WTC11 (cell line): ENCODE results near the gene SLC35G2. TPM values are rescaled to one million over a fixed set of nuclear protein-coding genes. Genes with fewer than 3 reads are reported as not detected.

Experiments
- ATF1 ChIP-seq: sonication (generic); formaldehyde crosslinking; IDR thresholded peaks from 2 replicates; pipeline ENCODE4 v1.8.1; 2023; ENCODE audit warnings: mild to moderate bottlenecking, moderate library complexity, missing genetic modification reagents
- ATF2 ChIP-seq: sonication (generic); formaldehyde crosslinking; IDR thresholded peaks from 2 replicates; pipeline ENCODE4 v1.8.1; 2022; ENCODE audit warnings: low read depth, missing genetic modification reagents, borderline replicate concordance
- ATF6 ChIP-seq: sonication (generic); formaldehyde crosslinking; IDR thresholded peaks from 2 replicates; pipeline ENCODE4 v1.8.1; 2023; ENCODE audit warnings: mild to moderate bottlenecking, missing genetic modification reagents
- CREB1 ChIP-seq: sonication (generic); formaldehyde crosslinking; IDR thresholded peaks from 2 replicates; pipeline ENCODE4 v1.8.0; 2023; ENCODE audit warnings: mild to moderate bottlenecking, missing genetic modification reagents
- E2F1 ChIP-seq: sonication (generic); formaldehyde crosslinking; IDR thresholded peaks from 2 replicates; pipeline ENCODE4 v1.8.0; 2022; ENCODE audit warnings: mild to moderate bottlenecking, missing genetic modification reagents
- E2F5 ChIP-seq: sonication (generic); formaldehyde crosslinking; IDR thresholded peaks from 2 replicates; pipeline ENCODE4 v1.8.1; 2022; ENCODE audit warnings: mild to moderate bottlenecking, moderate library complexity, missing genetic modification reagents
- ELF4 ChIP-seq: sonication (generic); formaldehyde crosslinking; IDR thresholded peaks from 2 replicates; pipeline ENCODE4 v1.8.1; 2022; ENCODE audit warnings: low read depth, mild to moderate bottlenecking, moderate library complexity, missing genetic modification reagents
- ESRRA ChIP-seq: sonication (generic); formaldehyde crosslinking; IDR thresholded peaks from 2 replicates; pipeline ENCODE4 v1.8.1; 2022; ENCODE audit warnings: mild to moderate bottlenecking, missing genetic modification reagents, borderline replicate concordance
- ETV6 ChIP-seq: sonication (generic); formaldehyde crosslinking; IDR thresholded peaks from 2 replicates; pipeline ENCODE4 v1.8.1; 2022; ENCODE audit warnings: mild to moderate bottlenecking, missing genetic modification reagents
- FOXJ3 ChIP-seq: sonication (generic); formaldehyde crosslinking; IDR thresholded peaks from 2 replicates; pipeline ENCODE4 v1.9.0; 2021; ENCODE audit warnings: missing genetic modification reagents, mild to moderate bottlenecking, borderline replicate concordance
- GABPB1 ChIP-seq: sonication (generic); formaldehyde crosslinking; IDR thresholded peaks from 2 replicates; pipeline ENCODE4 v1.8.1; 2023; ENCODE audit warnings: mild to moderate bottlenecking, missing genetic modification reagents
- GRHL2 ChIP-seq: fragments of 250-450 bp; sonication (Bioruptor Pico); IDR thresholded peaks from 2 replicates; pipeline ENCODE4 v1.8.0; 2022; ENCODE audit warnings: mild to moderate bottlenecking, moderate library complexity; ENCODE audit not compliant: insufficient replicate concordance, severe bottlenecking
- IRF2 ChIP-seq: sonication (generic); formaldehyde crosslinking; IDR thresholded peaks from 2 replicates; pipeline ENCODE4 v1.8.0; 2022; ENCODE audit warnings: low read depth, missing genetic modification reagents, borderline replicate concordance
- JAZF1 ChIP-seq: fragments of 250-450 bp; sonication (Bioruptor Pico); IDR thresholded peaks from 2 replicates; pipeline ENCODE4 v1.9.0; 2021; ENCODE audit warnings: moderate library complexity, mild to moderate bottlenecking, inconsistent platforms
- KAT7 ChIP-seq: sonication (generic); formaldehyde crosslinking; IDR thresholded peaks from 2 replicates; pipeline ENCODE4 v1.8.1; 2023; ENCODE audit warnings: missing genetic modification reagents, mild to moderate bottlenecking, borderline replicate concordance
- MAX ChIP-seq: sonication (generic); formaldehyde crosslinking; IDR thresholded peaks from 2 replicates; pipeline ENCODE4 v1.8.0; 2022; ENCODE audit warnings: mild to moderate bottlenecking, missing genetic modification reagents
- MXD4 ChIP-seq: fragments of 250-450 bp; sonication (Bioruptor Pico); IDR thresholded peaks from 2 replicates; pipeline ENCODE4 v1.8.0; 2021; ENCODE audit warnings: mild to moderate bottlenecking, moderate library complexity, borderline replicate concordance
- MYBL2 ChIP-seq: sonication (generic); formaldehyde crosslinking; IDR thresholded peaks from 2 replicates; pipeline ENCODE4 v1.8.1; 2023; ENCODE audit warnings: mild to moderate bottlenecking, moderate library complexity, missing genetic modification reagents
- NFE2L1 ChIP-seq: sonication (generic); formaldehyde crosslinking; IDR thresholded peaks from 2 replicates; pipeline ENCODE4 v1.8.1; 2023; ENCODE audit warnings: missing genetic modification reagents
- PRDM15 ChIP-seq: sonication (generic); formaldehyde crosslinking; IDR thresholded peaks from 2 replicates; pipeline ENCODE4 v1.8.0; 2022; ENCODE audit warnings: missing genetic modification reagents
- PRRX2 ChIP-seq: fragments of 250-450 bp; sonication (Bioruptor Pico); IDR thresholded peaks from 2 replicates; pipeline ENCODE4 v1.8.0; 2021; ENCODE audit warnings: mild to moderate bottlenecking
- STAT6 ChIP-seq: sonication (generic); formaldehyde crosslinking; conservative IDR thresholded peaks from 2 replicates; pipeline ENCODE4 v1.8.1; 2023; ENCODE audit warnings: mild to moderate bottlenecking, low read depth, missing genetic modification reagents, moderate library complexity
- ZBTB21 ChIP-seq: sonication (generic); formaldehyde crosslinking; IDR thresholded peaks from 2 replicates; pipeline ENCODE4 v1.8.1; 2023; ENCODE audit warnings: mild to moderate bottlenecking, missing genetic modification reagents, borderline replicate concordance
- ZNF219 ChIP-seq: sonication (generic); formaldehyde crosslinking; IDR thresholded peaks from 2 replicates; pipeline ENCODE4 v1.8.0; 2023; ENCODE audit warnings: missing genetic modification reagents, mild to moderate bottlenecking, borderline replicate concordance
- ZNF416 ChIP-seq: fragments of 250-450 bp; sonication (Bioruptor Pico); IDR thresholded peaks from 2 replicates; pipeline ENCODE4 v1.9.0; 2021; ENCODE audit warnings: mild to moderate bottlenecking, inconsistent platforms
- ZNF671 ChIP-seq: fragments of 250-450 bp; sonication (Bioruptor Pico); IDR thresholded peaks from 2 replicates; pipeline ENCODE4 v1.8.0; 2021; ENCODE audit warnings: mild to moderate bottlenecking
- total RNA-seq: library from RNA; stranded (reverse); gene quantifications from 3 replicates; pipeline ENCODE4 v1.2.3, GENCODE V29; 2021

SLC35G2 gene
- total RNA-seq, 1 experiment from 2014 or later: 3.6 TPM

- TF ChIP-seq ATF2 (CRISPR knock-in tag) (no peak), ELF4 (CRISPR knock-in tag) (no peak), KAT7 (CRISPR knock-in tag) (peak; percentile 90; the same call in 1 of the 2 replicates), GRHL2 (no peak), STAT6 (CRISPR knock-in tag) (no peak), PRDM15 (CRISPR knock-in tag) (0 out of 2 replicates have a peak, but pooled peaks have one; percentile 23), ATF6 (CRISPR knock-in tag) (no peak), NFE2L1 (CRISPR knock-in tag) (no peak; the same call in 1 of the 2 replicates), PRRX2 (CRISPR knock-in tag) (no peak), E2F1 (CRISPR knock-in tag) (no peak; the same call in 1 of the 2 replicates), GABPB1 (peak; percentile 70), ZNF671 (CRISPR knock-in tag) (no peak), ZBTB21 (CRISPR knock-in tag) (0 out of 2 replicates have a peak, but pooled peaks have one; percentile 65), ZNF219 (CRISPR knock-in tag) (0 out of 2 replicates have a peak, but pooled peaks have one; percentile 55), CREB1 (0 out of 2 replicates have a peak, but pooled peaks have one; percentile 46), JAZF1 (no peak), ESRRA (no peak), E2F5 (peak; percentile 71; the same call in 1 of the 2 replicates), ATF1 (CRISPR knock-in tag) (0 out of 2 replicates have a peak, but pooled peaks have one; percentile 23), ZNF416 (CRISPR knock-in tag) (no peak), MXD4 (CRISPR knock-in tag) (no peak), FOXJ3 (CRISPR knock-in tag) (no peak), ETV6 (CRISPR knock-in tag) (peak; percentile 96), MYBL2 (peak; percentile 77), MAX (CRISPR knock-in tag) (peak; percentile 98), IRF2 (no peak)
These were observed 43.1 kb downstream of the SLC35G2 start, which contains the start of gene NCK1 (continued) for GRCh38 chr3:136861890-136862616.
